Measurements from ENCODE around the gene ATP1A2.

The ATP1A2 gene

GRCh38 chr1:160103658-160104408 lies 11.7 kb upstream of the ATP1A2 start:
- H3K79me2 ChIP-seq (ENCODE audit: insufficient read depth, low read length) = no peaks in the 10 kb centered on the region
- no peak overlapping the region for H2AFZ ChIP-seq (ENCODE audit: low read length)
- H4K20me1 ChIP-seq (ENCODE audit: insufficient read depth, low read length) = no peaks in the 10 kb centered on the region
- no peak overlapping the region for H3K27ac ChIP-seq (ENCODE audit: low read depth, low read length, poor library complexity, severe bottlenecking)
- H3K36me3 ChIP-seq (ENCODE audit: insufficient read depth, low read length) = no peaks in the 10 kb centered on the region
- TF ChIP-seq EZH2 (IDR thresholded peaks at IDR 0.05; ENCODE audit: borderline replicate concordance, low read length) (no peak), CTCF (IDR thresholded peaks at IDR 0.05; ENCODE audit: low read length) (no peak)
- H3K4me2 ChIP-seq (ENCODE audit: low read length) = no peak overlapping the region
- H3K9me3 ChIP-seq (ENCODE audit: low read length) = no peaks in the 10 kb centered on the region
- no peaks in the 10 kb centered on the region for H3K27me3 ChIP-seq (ENCODE audit: insufficient read depth, low read length)
- no peak overlapping the region for H3K4me3 ChIP-seq (ENCODE audit: low read depth, low read length, poor library complexity, severe bottlenecking)
- H3K9me2 ChIP-seq (ENCODE audit: low read depth, low read length) = no peaks in the 10 kb centered on the region
- no peak overlapping the region for H3K9ac ChIP-seq (ENCODE audit: low read length)
- H3F3A ChIP-seq (ENCODE audit: insufficient read depth, low read length) = no peaks in the 10 kb centered on the region
- peaks cover 16% of the 10 kb centered on the region for H3K4me1 ChIP-seq (ENCODE audit: insufficient read depth, low read length, severe bottlenecking)

GRCh38 chr1:160104486-160104885 lies 11.1 kb upstream of the ATP1A2 start:
- TF ChIP-seq EZH2 (IDR thresholded peaks at IDR 0.05; ENCODE audit: borderline replicate concordance, low read length) (no peak), CTCF (IDR thresholded peaks at IDR 0.05; ENCODE audit: low read length) (no peak)
- Histone ChIP-seq H3K4me1 (ENCODE audit: insufficient read depth, low read length, severe bottlenecking) (peaks cover 10% of the 10 kb centered on the region), H3K9me2 (ENCODE audit: low read depth, low read length) (no peaks in the 10 kb centered on the region), H3K4me3 (ENCODE audit: low read depth, low read length, poor library complexity, severe bottlenecking) (no peak overlapping the region), H3K4me2 (ENCODE audit: low read length) (no peak overlapping the region), H3K27ac (ENCODE audit: low read depth, low read length, poor library complexity, severe bottlenecking) (no peak overlapping the region), H3K36me3 (ENCODE audit: insufficient read depth, low read length) (no peaks in the 10 kb centered on the region), H2AFZ (ENCODE audit: low read length) (no peak overlapping the region), H3K27me3 (ENCODE audit: insufficient read depth, low read length) (no peaks in the 10 kb centered on the region), H3K9me3 (ENCODE audit: low read length) (no peaks in the 10 kb centered on the region), H4K20me1 (ENCODE audit: insufficient read depth, low read length) (no peaks in the 10 kb centered on the region), H3K9ac (ENCODE audit: low read length) (no peak overlapping the region), H3K79me2 (ENCODE audit: insufficient read depth, low read length) (no peaks in the 10 kb centered on the region), H3F3A (ENCODE audit: insufficient read depth, low read length) (no peaks in the 10 kb centered on the region)

GRCh38 chr1:160105155-160105554 lies 10.4 kb upstream of the ATP1A2 start:
- no peak overlapping the region for H2AFZ ChIP-seq (ENCODE audit: low read length)
- H3K4me3 ChIP-seq (ENCODE audit: low read depth, low read length, poor library complexity, severe bottlenecking) = no peak overlapping the region
- TF ChIP-seq CTCF (IDR thresholded peaks at IDR 0.05; ENCODE audit: low read length) (no peak), EZH2 (IDR thresholded peaks at IDR 0.05; ENCODE audit: borderline replicate concordance, low read length) (no peak)
- no peaks in the 10 kb centered on the region for H3K9me2 ChIP-seq (ENCODE audit: low read depth, low read length)
- H3F3A ChIP-seq (ENCODE audit: insufficient read depth, low read length) = no peaks in the 10 kb centered on the region
- no peaks in the 10 kb centered on the region for H3K9me3 ChIP-seq (ENCODE audit: low read length)
- no peaks in the 10 kb centered on the region for H3K79me2 ChIP-seq (ENCODE audit: insufficient read depth, low read length)
- no peak overlapping the region for H3K27ac ChIP-seq (ENCODE audit: low read depth, low read length, poor library complexity, severe bottlenecking)
- H3K36me3 ChIP-seq (ENCODE audit: insufficient read depth, low read length) = no peaks in the 10 kb centered on the region
- no peaks in the 10 kb centered on the region for H4K20me1 ChIP-seq (ENCODE audit: insufficient read depth, low read length)
- no peak overlapping the region for H3K4me2 ChIP-seq (ENCODE audit: low read length)
- H3K4me1 ChIP-seq (ENCODE audit: insufficient read depth, low read length, severe bottlenecking) = peaks cover 9% of the 10 kb centered on the region
- no peaks in the 10 kb centered on the region for H3K27me3 ChIP-seq (ENCODE audit: insufficient read depth, low read length)
- H3K9ac ChIP-seq (ENCODE audit: low read length) = no peak overlapping the region
